ENCODE data around the gene MBP. TPM values are rescaled to one million over a fixed set of nuclear protein-coding genes. Genes with fewer than 3 reads are reported as not detected.

Gene MBP
- total RNA-seq, 1 experiment from 2014 or later = not detected

DNA sequence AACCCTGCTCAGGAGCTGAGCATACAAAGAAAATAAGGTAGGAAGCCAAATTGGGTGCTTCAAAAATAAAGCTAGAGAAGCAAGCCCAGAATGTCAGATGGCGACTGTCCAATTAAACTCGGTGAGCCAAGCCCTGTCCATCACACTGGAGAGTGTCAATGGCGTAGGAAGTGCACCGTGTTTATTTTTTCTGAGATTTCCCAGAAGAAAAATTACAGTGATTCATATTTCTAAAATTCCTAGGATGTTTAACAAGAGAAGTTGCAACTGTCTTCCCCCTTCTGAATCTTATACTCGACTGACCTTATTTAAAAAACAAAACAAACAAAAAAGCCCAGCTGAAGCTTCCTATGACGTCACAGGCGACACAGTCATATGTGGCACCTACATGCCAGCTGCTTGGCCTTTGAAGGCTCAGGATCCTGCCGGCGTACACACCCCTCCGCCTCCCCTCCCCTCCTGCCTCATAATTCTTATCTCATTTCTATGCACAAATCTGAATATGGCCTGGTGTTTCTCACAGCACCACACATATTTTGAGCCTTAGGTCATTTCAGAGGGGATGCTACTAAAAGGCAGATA, 60.8 kb downstream of the MBP start:
- no peak overlapping the region for H3K4me3 ChIP-seq (ENCODE audit: low read depth, low read length, poor library complexity, severe bottlenecking)
- no TSS peak for BruUV-seq (replicated peaks)
- no peaks in the 10 kb centered on the region for H3K9me3 ChIP-seq (ENCODE audit: low read depth, low read length, poor library complexity, severe bottlenecking)
- no peak for DNase-seq (ENCODE audit: low spot score)
- no peaks in the 10 kb centered on the region for H3K4me1 ChIP-seq (ENCODE audit: insufficient read depth, low read length, poor library complexity, severe bottlenecking)
- TF ChIP-seq CTCF (conservative IDR thresholded peaks at IDR 0.05; ENCODE audit: low read depth, low read length) = no peak
- TF ChIP-seq EZH2 (IDR thresholded peaks at IDR 0.05; ENCODE audit: borderline replicate concordance, low read depth, low read length, poor library complexity, severe bottlenecking) = no peak
- no peaks in the 10 kb centered on the region for H3K27me3 ChIP-seq (replicated peaks; ENCODE audit: insufficient read depth, low read depth, low read length, poor library complexity)
- no peak overlapping the region for H3K27ac ChIP-seq (ENCODE audit: low read depth, low read length, poor library complexity, severe bottlenecking)
- intact Hi-C loops (cut with micrococcal nuclease; ENCODE audit: unreplicated experiment) = no loop called here
- ChIA-PET CTCF (no interaction called here), POLR2A (ENCODE audit: low non-redundant PET) (no interaction called here)
- no peaks in the 10 kb centered on the region for H3K36me3 ChIP-seq (ENCODE audit: insufficient read depth, low read length, poor library complexity, severe bottlenecking)

DNA sequence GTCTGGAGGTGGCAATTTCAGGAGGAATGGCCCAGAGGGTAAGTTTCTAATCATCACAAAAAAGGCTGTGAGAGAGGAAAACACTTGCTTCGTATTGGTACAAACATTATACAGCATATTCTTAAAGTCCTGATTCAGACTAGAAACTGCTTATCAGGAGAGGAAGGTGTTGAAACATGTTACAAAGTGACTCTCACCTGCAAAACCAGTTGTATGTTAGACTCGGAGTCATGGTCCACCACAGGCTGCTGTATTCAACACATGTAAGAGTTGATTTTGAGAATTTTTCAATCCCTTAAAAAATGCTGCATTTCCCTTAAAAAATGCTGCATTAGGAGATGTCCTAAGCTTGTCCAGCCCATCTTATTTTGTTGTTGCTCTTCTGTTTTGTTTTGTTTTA, 61.5 kb downstream of the MBP start:
- intact Hi-C loops (cut with micrococcal nuclease; ENCODE audit: unreplicated experiment) = no loop called here
- no peaks in the 10 kb centered on the region for H3K27me3 ChIP-seq (replicated peaks; ENCODE audit: insufficient read depth, low read depth, low read length, poor library complexity)
- no peaks in the 10 kb centered on the region for H3K36me3 ChIP-seq (ENCODE audit: insufficient read depth, low read length, poor library complexity, severe bottlenecking)
- TF ChIP-seq EZH2 (IDR thresholded peaks at IDR 0.05; ENCODE audit: borderline replicate concordance, low read depth, low read length, poor library complexity, severe bottlenecking) = no peak
- TF ChIP-seq CTCF (conservative IDR thresholded peaks at IDR 0.05; ENCODE audit: low read depth, low read length) = no peak
- POLR2A ChIA-PET (ENCODE audit: low non-redundant PET) = no interaction called here
- no peak for DNase-seq (ENCODE audit: low spot score)
- no peaks in the 10 kb centered on the region for H3K9me3 ChIP-seq (ENCODE audit: low read depth, low read length, poor library complexity, severe bottlenecking)
- no TSS peak for BruUV-seq (replicated peaks)
- no peak overlapping the region for H3K4me3 ChIP-seq (ENCODE audit: low read depth, low read length, poor library complexity, severe bottlenecking)
- no peak overlapping the region for H3K27ac ChIP-seq (ENCODE audit: low read depth, low read length, poor library complexity, severe bottlenecking)
- CTCF ChIA-PET = no interaction called here
- H3K4me1 ChIP-seq (ENCODE audit: insufficient read depth, low read length, poor library complexity, severe bottlenecking) = no peaks in the 10 kb centered on the region

DNA sequence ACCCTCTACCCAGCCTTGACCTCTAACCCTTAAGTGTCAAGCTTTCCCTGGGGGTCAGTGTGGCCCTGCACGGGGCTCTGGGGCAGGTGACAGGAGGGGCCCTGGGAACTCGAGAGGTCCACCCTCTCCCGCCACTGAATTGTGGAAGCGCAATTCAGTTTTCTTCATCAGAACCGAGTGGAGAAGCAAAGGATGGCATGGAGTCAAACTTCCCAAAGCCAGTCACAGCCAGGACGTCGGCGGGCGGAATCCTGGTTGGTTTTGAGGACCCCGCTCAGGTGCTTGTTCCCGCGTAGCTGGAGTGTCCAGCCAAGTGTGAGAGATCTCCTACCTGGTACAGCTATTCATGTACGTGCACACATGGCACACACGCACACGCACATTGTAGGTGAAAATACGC, 62.0 kb downstream of the MBP start:
- H3K9me3 ChIP-seq (ENCODE audit: low read depth, low read length, poor library complexity, severe bottlenecking) = no peaks in the 10 kb centered on the region
- POLR2A ChIA-PET (ENCODE audit: low non-redundant PET) = no interaction called here
- H3K27ac ChIP-seq (ENCODE audit: low read depth, low read length, poor library complexity, severe bottlenecking) = no peak overlapping the region
- H3K4me3 ChIP-seq (ENCODE audit: low read depth, low read length, poor library complexity, severe bottlenecking) = no peak overlapping the region
- no TSS peak for BruUV-seq (replicated peaks)
- intact Hi-C loops (cut with micrococcal nuclease; ENCODE audit: unreplicated experiment) = no loop called here
- TF ChIP-seq CTCF (conservative IDR thresholded peaks at IDR 0.05; ENCODE audit: low read depth, low read length) (no peak), EZH2 (IDR thresholded peaks at IDR 0.05; ENCODE audit: borderline replicate concordance, low read depth, low read length, poor library complexity, severe bottlenecking) (no peak)
- H3K4me1 ChIP-seq (ENCODE audit: insufficient read depth, low read length, poor library complexity, severe bottlenecking) = no peaks in the 10 kb centered on the region
- DNase-seq (ENCODE audit: low spot score) = no peak
- no peaks in the 10 kb centered on the region for H3K36me3 ChIP-seq (ENCODE audit: insufficient read depth, low read length, poor library complexity, severe bottlenecking)
- CTCF ChIA-PET = no interaction called here
- H3K27me3 ChIP-seq (replicated peaks; ENCODE audit: insufficient read depth, low read depth, low read length, poor library complexity) = no peaks in the 10 kb centered on the region
